T-helper 1 cell (primary cell): ENCODE results near the gene RCN2.
A peak's percentile ranks its signal among the peaks of the same experiment; 100 is the strongest.
"Not testable (repeated sequence)": the region's sequence is repeated elsewhere in the genome, so short reads cannot be mapped to it uniquely, and the experiment has no call there.

Experiments
- DNase-seq, 5 donors: peaks; one replicate each; pipeline ENCODE4 v3.0.0-alpha.2; 2012 to 2020

Gene RCN2

DNA sequence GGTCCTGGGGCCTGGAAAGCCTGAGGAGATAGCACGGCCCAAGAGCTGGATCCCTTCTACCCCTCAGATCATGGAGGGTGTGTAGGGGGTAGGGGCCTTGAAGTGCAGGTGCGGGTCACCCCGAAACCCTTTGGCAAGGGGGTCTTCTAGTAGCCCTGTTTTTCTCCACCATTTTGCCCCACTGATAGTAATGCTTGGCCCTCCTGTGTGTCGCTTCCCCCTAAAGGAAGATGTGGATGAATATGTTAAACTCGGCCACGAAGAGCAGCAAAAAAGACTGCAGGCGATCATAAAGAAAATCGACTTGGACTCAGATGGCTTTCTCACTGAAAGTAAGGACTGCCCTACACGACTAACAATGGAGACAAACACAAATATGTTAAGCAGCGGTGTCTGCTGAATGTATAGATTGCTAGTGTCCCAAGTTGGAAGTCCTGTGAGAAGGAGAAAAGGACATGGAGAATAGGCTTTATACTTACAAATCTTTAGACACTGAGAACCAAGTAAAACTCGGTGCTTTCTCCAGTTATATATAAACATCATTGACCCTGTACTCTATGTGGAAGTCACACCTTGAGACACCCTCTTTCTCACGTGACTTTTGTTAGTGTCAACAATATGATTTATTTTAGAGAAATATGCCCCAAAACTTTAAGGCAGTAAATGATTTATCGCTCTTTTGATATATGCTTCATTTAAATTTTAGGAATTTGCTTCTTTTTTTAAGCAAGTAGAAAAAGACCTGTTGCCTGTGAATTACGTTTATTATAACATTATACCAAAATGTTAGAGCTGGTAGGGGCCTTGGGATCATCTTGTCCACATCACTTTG, 802 bp downstream of the RCN2 start:
- peak in 2 of 5 donors; percentile 4 to 5 for DNase-seq

DNA sequence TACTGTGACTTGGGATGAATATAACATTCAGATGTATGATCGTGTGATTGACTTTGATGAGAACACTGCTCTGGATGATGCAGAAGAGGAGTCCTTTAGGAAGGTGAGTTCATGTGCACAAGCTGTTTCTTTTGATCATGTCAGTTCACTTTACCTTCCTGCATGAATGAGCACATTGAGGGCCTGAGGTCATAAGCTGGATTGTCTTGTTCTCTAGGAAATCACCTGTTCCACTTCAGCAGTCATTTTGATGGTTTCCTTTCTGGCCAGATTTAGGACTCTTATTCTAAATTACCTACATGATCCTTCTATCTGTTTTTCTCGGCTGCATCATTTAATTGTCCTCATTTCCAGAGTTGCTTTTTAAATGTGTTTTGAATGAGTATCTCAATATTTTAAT, 4.1 kb downstream of the RCN2 start:
- DNase-seq, result peak in 1 of 5 donors; percentile 18

DNA sequence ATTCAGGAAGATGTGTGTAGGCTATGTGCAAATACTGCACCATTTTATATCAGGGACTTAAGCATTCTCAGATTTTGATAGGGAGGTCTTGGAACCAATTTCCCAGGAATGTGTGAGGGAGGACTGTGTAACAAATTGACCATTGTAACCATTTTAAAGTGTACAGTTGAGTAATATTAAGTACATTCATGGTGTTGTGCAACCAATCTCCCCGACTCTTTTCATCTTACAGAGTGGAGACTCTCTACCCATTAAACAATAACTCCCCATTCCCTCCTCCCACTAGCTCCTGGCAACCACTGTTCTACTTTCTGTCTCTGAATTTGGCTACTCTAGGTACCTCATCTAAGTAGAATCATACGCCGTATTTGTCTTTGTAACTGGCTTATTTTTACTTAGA, 5.1 kb downstream of the RCN2 start:
- no peak for DNase-seq

DNA sequence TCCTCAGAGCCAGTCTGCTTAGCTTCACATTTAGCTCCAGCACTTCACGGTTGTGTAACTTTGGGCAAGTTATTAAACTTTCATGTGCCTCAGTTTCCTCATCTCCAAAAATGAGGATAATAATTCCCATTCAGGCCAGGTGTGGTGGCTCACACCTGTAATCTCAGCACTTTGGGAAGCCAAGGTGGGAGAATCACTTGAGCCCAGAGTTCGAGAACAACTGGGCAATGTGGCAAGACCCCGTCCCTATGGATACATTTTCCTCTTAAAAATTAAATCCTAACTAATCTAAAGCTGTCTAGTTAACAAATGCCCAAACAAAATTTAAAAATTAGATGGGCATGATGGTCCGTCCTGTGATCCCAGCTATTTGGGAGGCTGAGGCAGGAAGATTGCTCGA, 7.2 kb downstream of the RCN2 start:
- DNase-seq, result no peak

DNA sequence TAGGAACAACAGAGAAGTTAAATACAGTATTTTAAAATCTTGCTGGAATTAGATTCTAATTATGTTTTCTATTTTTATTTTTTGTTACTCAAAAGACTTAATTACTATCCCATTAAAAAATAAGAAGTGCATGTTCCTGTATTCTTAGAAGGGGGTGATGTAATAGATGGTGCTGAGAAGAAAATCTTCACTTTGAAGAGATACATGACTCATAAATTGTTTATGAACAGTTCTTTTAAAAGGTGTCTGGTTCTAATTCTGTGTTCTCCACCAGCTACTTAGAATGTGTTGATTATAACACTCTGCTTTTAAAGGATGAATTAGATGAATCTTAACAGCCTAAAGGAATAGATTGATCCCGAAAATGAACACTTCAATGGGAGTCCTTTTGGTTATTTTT, 8.2 kb downstream of the RCN2 start:
- DNase-seq, result peak in 1 of 5 donors; percentile 30

DNA sequence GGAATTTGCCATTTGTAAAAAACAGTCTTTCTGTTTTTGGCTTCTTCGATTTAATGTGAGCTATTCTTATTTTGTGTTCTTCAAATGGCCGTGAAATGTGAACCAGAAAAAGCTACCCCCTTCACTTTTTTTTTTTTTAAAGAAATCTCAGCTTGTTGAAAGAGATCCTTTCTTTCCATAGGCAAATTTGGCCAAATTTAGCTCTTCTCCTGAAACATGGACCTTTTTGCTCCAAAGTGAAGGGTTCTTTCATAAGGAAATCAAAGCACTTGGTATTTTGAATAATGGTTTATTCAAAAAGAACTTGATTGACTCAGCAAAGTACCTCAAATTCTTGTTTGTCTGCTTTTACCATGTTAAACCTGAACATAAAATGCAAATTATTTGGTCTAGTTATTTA, 10.1 kb downstream of the RCN2 start:
- no peak for DNase-seq

DNA sequence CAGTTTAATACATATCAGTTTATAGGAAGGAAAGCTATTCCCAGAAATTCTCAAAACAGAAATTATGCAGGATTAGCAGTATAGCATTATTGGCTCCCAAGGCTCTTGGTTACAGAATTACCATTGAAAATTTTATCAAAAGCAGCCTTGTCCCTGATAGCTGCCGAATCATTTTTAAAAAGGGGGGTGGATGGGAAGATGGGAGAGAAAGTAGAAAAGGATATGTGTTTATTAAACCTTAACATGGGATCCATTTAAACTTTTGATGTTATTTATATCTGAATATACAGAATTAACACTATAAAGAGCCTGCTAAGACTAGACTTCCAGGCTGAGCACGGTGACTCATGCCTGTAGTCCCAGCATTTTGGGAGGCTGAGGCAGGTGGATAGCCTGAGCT, 10.8 kb downstream of the RCN2 start:
- no peak for DNase-seq

DNA sequence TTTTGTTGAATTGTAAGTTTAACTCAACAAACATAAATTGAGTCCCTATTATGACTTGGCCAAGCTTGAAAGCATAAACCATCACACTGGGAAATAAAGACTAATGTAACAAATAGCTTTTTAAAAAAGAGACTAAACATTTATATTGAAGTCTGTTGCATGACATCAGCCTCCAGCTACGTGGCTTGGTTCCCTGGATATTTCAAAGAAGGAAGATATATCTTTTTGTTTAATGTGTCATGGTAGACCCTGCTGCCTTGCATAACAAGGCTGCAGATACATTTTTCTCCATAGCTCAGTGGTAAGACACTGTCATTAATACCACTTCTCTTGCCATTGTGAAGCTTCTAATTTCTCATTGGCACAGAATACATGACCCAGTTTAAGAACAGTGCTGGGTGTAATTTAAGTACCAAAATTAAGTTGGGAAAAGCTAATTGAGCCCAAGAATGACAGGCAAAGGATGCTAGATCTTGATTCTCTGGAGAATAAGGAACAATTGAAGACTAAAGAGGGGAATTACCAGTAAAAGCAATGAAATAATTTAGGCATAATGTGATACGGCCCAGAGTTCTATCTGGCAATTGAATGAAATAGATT, 14.0 kb downstream of the RCN2 start:
- no peak for DNase-seq

DNA sequence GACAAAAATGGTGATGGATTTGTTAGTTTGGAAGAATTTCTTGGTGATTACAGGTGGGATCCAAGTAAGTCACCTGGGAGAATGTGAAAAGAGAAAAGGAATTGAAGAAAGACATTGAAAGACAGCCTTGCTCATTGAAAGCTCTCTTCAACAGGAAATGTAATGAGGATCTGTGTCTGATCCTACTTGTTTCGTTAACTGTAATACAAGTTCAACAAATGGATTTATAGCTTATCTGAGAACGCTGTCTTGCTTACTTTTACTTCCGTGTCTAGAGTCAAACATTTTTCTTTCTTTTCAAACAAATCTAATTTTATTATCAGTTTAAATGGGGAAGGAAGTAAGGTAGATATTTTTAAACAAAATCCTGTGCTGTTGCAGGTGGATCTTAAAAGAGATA, 15.9 kb downstream of the RCN2 start:
- no peak for DNase-seq

DNA sequence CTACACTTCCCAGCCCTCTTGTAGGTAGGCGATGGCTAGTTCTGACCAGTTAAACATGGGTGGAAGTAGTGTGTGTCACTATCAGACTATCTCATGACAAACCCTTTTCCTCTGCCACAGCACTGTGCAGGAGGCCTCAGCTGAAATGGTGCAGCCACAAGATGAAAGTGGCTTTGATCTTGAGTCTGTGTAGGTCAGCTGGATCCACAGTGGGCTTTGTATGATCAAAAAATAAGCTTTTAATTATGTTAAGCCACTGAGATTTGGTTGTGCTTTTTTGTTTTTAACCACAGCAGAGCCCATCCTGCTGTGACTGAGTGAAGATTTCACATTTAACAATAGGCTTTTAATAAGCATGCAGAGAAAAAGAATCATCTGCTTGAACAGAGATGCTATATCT, 19.7 kb downstream of the RCN2 start:
- DNase-seq, result no peak

DNA sequence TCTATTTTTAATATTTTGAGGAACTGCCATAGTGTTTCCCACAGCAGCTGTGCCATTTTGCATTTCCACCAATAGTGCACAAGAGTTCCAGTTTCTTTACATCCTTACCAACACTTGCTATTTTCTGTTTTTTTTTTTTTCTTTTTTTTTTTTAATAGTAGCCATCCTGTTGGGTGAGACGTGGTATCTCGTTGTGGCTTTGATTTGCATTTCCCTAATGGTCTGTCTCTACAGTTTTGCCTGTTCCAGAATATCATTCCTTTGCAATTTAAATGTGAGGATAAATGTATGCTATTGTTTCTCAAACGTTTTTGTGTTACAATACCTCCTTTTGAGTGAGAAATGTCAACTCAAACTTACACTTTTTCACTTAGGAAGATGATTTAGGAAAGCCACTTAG, 22.4 kb downstream of the RCN2 start:
- DNase-seq, result no peak

DNA sequence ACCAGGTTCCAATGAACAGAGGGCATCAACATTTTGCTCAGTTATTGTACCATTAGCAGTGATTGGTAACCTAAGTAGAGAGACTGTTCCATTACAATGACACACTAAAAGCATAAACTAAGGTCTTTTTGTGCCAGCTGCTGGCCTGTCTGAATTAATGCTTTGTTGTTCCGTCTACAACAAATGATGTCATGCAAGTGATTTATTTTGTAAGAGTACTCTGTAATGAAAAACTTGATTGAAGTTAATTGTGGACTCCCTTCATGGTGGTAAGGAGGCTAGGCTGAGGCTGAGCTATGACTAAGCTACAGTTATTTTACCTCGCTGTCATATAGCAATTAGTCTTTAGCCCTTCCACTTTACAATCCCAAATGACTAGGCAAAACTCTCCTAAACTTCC, 23.2 kb downstream of the RCN2 start:
- DNase-seq, result no peak

DNA sequence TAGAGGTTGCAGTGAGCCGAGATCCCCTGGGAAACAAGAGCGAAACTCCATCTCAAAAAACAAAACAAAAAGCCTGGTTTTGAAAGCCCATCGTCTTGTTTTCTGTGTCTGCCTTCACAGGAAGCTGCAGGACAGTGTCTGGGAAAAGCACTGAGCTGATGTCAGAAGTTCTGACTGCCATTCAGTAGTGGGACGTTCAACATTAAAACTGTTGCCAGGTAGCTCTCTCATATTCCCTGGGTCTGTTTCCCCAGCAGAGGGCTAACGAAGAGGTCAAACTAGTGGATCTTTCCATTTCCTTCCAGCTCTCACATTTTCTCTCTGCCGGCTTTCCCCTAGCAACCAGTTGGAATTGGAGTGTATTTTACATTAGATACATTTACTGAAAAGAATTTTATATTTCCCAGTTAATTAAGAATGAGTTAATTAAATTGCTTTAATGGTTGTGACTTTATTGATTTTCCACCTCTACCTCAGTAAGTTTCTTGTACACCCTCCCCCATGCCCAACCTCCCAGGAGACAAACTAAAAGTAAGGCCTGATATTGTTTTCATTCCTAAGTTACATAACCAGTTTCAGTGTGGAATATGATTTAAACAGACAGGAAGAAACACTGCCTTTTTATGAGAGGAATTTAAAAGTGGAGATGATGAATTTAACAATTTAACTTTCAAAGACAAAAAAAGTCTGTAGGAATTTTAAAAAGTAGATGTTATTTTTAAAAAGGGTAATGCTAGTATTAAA, 29.9 kb downstream of the RCN2 start:
- no peak for DNase-seq

DNA sequence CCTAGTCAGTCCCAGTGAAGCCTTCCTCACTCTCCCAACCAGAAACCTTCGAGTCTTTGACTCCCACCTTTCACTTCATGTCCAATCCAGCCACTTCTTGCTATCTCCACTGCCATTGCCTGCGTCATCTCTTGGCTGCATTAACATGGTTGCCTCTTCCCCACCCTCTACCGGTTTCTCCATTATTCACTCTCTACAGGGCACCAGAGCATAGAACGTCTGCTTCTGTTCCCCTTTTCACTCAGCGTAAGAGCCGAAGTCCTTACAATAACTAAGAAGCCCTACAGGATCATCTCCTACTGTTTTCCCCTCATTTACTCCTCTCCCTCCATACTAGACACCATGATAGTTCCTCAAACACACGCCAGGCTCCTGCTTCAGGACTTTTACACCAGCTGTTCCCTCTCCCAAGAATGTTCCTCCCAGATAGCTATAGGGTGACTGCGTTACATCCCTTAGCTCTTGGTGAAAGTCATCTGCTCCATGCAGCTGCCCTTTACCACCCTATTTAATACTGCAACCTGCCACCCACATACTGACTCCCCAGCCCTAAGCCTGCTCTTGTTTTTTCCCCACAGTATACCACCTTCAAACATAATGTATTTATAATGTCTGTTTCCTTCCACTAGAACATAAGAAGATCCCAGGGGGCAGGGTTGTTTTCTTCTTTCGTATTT, 30.9 kb downstream of the RCN2 start:
- DNase-seq, result no peak

DNA sequence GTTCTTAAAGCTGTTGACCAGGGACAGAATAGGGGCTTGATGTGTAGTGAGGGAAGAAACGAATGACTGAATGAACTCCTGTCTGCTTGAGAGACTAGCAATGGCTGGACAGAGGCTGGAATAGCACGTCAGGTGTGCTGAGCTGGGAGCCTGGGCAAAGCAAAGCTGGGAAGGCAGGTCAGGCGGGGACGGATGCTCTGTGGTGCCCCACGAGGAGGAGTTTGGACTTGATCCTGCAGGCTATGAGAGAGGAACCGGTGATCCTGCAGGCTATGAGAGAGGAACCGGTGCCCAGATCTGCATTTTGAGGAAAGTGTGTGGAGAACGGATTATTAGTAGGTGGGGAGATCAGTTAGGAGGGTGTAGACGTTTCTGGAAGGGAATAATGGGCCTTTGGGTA, 32.0 kb downstream of the RCN2 start:
- no peak for DNase-seq

DNA sequence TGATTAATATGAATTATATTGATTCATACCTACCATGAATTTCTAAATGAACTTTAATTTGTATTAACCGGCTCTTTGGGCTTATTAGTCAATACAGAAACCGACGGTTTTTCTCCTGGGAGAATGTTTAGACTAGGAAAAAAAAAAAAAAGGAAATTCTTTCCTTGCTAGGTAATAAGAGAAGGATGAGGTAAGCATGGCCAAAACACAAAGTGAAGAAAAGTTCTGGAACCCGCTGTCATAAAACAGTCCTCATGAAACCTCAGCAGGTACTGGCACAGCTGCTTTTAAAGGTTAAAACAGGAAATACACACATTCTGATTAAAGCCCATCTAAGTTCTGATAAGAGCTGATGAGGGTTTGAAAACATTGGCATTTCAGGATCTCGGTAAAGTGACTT, 32.6 kb downstream of the RCN2 start:
- no peak for DNase-seq

DNA sequence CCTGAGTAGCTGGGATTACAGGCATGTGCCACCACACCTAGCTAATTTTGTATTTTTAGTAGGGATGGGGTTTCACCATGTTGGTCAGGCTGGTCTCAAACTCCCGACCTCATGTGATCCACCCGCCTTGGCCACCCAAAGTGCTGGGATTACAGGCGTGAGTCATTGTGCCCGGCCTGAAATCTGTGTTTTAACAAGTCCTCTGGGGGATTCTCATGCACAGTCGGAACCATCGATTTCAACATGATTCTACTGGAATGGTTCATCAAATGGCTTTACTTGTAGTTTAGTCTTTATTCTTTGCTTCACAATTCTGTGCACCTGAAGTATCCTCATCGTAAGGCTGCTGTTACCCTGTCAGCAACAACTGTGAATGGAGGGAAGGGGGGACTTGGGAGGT, 34.5 kb downstream of the RCN2 start:
- DNase-seq, result not testable (repeated sequence)

DNA sequence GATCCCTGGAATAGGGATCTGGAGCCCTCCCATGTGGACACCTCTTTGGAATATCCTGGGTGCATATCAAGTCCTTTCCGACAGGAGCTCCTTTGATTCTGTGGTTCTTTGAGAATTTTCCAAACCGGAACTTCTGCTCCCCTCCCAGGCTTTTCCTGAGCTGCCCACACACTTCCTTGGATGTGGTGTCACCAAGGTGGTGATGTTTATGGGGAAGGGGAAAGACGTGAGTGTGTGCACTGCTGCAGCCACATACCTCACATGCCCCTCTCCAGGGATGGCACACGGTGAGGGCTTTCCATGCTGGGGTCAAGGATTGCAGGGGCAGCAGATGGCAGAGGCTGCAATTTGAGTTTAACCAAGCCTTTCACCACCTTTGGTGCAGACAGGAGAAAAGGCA, 35.5 kb downstream of the RCN2 start:
- no peak for DNase-seq

DNA sequence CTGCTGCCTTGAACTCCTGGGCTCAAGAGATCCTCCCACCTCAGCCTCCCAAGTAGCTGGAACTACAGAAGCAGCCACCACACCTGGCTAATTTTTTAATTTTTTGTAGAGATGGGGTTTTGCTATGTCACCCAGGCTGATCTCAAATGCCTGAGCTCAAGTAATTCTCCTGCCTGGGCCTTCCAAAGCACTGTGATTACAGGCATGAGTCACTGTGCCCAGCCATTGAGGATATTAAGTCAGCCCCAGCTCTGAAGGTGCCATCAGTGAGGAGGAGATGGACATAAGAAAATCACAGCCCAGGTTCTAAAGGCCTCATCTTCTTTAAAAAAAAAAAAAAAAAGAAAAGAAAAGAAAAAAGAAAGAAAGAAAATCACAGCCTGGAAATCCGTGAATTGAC, 36.8 kb downstream of the RCN2 start:
- no peak for DNase-seq

DNA sequence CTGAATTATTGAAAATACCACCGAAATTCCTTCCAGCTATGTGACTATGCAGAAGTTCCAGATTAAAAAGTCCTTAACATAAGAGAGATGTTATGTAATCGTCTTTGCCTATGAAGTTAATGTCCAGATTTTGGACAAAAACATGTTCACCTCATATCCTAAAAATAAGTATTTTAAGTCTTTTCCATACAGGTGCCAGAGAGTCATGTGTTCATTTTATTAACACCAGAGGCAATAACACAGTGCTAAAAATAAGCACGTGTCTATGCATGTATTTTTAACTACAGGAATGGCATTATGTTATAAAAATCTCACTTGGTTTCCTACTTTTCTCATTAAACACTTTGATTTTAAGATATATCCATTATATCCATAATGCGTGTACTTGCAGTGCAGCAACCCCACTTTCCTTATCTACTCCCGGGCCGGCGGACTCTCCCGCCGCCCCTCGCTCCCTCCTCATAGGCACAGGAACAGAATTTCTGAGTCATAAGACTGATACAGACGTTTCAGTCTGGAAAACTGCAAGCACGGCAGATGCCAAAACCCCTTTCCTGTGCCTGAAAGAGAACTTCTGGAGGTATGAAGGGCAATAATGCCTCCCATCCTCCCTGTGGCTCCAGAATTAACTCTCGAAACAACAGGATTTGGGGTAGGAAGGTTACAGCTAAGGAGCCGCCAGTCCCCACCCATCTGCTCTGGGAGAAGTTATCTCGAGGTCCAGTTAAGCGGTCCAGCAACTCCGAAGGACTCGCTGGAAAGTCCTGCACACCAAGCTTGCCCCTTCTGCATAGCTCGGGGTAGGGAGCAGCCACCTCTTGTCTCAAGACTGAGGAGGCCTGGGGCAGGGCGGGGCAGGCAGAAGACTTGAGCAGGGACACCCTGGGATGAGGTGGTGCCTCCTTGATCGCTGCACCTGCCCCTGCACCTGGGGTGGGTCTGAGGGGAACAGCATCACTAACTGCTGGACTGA, 41.1 kb downstream of the RCN2 start:
- DNase-seq, result no peak

DNA sequence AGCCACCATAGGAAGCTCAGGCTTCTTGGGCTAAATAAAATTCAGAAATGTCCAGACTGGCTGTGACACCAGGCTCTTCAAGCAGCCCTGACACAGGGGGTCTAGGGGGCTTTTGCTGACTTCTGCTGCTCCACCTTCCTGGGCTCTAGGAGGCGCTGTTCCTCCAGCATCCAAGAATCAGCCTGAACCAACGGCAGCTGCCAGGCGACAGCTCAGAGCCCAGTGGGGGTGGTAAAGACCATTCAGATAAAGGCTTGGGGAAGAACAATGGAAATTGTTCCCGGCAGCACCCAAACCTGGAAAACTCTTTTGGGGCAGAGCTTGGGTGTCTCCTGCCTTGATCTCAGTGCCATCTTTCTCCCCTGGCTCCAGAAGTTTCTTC, 41.8 kb downstream of the RCN2 start:
- DNase-seq, result peak in 4 of 5 donors; percentile 43 to 64 (median 45)

DNA sequence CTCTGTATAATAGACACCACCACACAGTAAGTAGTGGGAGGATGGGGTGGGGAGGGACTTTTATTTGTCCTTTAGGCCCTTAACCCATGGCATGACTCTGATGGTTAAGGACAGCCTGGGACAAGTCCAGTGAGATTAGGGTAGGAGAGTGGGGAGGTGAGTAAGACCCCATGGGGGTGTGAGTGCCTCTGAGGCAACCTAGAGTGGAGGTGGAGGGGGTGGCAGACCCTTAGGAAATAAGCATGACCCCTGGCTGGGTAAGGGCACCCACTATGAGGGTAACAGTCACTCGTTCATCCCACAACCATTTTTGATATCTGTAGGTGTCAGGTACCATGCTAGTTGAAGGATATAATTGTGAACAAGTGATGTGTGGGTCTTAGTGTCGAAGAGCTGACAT, 42.4 kb downstream of the RCN2 start:
- no peak for DNase-seq
